GM18498 (cell line): ENCODE data around the gene LSM3.

Experiments
- ATAC-seq: cut with Tn5 transposase; IDR thresholded peaks from one replicate; pipeline ENCODE4 v1.9.1; 2021; ENCODE audit warnings: mild to moderate bottlenecking, moderate library complexity; ENCODE audit not compliant: unreplicated experiment

The LSM3 gene

DNA sequence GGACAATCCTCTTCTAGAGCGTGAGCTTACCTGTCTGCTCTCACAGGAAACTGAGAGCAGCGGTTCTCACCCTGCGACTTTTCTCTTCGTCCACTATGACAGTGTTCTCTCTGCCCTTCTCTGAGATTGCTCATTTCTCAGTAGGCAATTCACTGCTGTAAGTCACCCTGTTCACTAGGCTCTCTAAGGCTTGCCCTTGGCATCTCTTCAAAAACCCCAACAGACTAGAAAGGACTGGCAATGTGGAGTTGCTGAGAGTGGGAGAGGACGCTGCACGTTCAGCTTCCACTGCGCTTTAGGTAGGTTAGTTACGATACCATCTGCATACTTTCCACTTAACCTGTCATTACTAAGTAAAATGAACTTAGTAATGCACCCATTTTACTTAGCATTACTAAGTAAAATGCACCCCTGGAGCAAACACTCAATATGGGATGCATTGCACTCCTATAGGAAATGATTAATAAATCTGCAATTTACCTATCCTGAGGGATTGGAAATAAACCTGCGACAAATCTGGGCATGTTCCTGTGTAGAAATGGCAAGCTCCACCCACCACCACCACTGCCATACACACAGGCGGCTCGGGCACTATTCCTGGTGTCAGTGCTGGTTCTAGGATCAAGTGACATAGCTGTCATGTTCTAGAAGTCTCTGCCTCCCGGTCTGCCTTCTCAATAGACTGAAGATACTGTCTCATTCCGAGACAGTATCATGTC is 21.6 kb upstream of the LSM3 start:
- no peak for ATAC-seq

DNA sequence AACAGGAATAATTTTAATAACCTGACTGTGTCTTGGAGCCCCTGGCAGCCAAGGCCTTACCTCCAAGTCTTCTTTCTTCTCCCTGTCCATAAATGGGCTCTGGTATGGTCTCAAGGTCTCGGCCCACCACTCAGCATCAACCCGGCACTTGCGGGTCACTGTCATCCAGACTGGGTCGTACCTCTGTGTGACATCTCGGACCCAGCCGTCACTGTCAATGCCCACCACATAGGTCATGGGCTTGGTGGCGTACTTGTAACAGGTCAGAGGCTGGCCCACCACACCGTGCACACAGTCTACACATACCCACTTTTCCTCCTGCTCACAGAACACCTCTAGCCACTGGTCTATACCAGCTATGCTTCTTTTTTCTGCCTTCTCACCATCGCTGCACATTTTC is 20.7 kb upstream of the LSM3 start:
- ATAC-seq = no peak

DNA sequence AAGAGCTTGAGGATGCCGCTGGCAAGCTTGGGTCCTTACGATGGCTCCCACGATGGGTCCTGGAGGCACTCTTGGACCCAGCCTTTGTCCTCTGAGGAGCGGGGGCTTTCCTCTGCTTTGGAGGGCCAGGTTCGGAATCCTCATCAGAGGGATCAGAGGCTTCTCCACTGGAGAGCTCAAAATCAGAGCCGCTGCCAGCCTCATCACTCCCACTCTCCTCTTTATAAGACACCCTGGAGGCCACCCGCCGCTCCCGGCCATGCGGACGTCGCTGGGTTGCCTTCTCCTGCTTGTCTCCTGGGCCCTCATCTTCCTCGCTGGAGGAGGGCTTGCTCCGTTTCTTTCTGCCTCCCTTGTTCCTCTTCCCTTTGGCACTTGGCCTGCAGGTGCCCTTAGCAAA is 20.2 kb upstream of the LSM3 start:
- ATAC-seq = no peak

DNA sequence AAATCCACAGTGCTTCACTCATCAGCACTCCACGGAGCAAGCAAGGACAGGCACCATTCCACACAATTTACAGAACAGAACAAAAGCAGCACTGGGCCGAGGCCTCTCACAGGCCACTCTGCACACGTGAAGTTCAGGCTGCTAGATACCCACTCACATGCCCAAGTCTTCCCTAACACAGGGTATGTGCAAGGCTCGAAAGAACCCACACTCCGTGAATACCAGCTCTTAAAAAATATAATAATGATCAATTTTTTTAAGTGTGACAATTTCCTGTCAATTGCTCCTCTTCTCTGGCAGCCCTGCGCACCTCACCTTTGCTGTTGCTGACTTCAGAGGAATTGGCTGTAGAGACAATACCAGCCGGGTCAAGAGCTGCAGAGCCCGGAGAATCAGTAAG is 19.2 kb upstream of the LSM3 start:
- ATAC-seq = no peak

DNA sequence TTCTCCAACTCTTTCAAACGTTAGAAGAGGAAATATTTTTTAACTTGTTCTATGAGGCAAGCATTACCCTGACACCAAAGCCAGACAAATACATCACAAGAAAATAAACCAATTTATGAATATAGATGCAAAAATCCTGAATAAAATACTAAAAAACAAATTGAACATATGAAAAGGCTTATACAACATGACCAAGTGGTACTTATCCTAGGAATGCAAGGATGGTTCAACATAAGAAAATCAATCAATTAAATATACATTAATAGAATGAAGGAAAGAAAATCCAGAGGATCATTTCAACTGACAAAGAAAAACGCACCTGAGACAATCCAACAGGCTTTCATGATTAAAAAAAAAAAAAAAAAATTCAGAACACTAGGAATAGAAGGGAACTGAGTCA is 17.3 kb upstream of the LSM3 start:
- ATAC-seq = no peak

DNA sequence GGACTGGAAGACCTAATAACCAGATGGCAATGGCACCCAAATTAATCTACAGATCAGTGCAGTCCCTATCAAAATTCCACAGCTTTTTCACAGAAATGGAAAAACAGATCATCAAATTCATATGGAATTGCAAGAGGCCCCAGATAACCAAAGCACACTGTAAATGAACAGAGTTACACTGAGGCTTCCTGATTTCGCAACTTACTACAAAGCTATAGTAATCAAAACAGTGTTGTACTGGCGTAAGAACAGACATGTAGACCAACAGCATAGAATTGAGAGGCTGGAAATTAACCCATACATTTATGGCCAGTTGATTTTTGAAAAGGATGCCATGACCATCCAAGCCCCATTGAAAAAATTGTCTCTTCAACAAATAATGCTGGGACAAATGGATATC is 16.4 kb upstream of the LSM3 start:
- ATAC-seq = no peak

DNA sequence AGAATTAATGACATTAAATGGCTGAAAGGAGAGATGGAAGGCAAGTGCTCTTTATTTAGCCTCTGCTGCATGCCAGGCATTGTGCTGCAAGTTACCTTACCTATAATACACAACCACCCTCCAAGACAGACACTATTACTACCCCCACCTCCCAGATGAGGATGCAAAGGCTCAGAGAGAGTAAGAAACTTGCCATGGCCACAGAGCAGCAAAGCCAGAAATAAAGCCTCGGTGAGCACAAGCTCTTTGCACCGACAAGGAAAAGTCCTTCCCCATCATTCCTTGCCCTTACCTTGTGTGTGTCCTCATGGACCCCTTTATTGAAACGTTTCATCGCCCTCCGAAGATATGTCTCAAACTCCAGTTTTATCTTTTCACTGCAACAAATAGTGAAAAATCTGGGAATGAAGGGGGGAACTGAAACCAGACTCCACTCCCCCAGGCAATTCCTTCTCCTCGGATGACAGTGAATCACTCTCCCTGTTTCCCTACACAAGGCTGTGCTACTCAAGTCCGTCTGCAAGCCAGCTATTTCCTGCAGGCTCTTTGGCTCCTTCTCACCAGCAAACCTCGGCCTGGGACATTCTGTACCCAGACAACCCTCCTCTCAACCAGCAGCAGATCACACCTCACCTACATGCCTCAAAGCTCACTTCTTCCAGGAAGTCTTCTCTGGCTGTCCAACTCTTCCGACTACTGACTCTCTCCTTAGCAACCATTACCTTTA is 11.6 kb upstream of the LSM3 start:
- no peak for ATAC-seq

DNA sequence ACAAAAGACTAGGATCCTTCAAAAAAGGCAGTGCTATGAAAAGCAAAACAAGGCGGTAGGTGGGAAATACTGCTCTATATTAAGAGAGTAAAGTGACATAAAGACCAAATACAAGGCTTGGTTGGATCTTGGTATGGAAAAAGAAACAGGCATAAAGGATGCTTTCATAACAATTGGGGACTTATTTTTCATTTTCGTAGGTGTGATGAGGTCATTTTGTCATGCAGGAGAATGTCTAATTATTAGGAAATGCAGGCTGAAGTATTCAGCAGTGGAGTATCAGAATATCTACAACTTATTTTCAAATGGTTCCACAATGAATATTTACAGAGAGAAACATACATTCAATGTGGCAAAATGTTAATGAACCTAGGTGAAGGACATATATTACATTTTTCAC is 9.2 kb upstream of the LSM3 start:
- no peak for ATAC-seq

DNA sequence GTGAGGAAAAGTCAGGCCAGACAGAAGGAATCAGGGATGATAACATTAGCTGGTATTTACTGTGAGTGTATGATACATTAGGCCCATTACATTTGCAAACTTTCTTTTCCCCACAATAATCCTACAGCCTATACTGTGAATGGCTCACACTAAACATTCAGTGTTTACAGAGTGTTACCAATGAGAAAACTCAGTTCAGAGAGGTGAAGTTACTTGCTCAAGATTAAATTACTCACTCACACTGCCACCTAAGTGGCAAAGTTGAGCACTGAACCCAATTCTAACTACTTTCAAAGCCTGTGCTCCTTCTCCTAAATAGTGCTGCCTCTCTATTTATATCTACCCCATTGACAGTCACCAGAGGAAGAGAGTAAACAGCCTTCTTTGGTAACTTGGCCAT is 8.7 kb upstream of the LSM3 start:
- ATAC-seq = no peak

DNA sequence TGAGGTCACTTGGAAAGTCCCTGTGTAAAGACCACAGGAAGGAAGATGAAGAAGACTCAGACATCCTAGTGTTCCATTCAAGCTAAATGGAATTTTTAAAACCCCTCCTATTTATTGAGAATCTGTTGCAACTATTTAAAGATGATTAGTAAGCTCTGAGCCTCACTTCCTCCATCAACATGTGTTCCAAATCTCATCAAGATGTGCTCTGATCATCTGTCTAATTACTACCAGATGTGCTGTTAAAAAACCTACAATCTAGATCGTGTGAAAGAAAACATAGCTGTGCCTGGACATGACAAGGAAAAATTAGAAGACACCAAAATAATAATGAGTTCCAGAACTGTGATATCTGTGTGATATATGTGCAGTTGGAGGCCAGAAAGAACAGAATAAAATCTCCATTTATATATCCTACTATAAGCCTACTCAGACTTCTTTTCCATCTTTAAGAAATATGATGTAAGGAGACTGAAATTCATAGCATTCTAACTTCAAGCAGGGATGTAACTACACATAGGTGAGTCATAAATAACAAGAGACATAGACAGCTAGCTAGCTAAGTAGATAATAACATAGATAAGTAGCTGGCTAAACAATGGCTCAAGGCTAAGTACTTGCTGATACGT is 8.0 kb upstream of the LSM3 start:
- ATAC-seq = no peak

DNA sequence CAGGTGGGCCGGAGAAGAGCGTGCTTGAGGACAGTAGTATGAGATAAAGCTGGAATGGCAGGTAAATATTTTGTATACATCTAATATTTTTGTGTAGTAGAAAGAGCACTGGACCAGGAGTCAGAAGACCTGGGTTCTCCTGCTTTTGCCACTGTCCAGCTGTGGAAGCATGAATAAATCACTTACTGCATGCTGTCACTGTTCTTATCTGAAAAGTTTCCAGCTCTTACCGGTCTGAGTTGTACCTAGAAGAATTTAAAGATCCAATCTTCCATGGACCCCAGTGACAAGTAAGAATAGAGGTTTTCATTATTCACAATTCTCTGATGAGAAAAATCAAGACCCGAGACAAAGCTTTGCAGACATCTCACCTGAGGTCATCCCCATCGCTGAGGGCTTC is 6.1 kb upstream of the LSM3 start:
- ATAC-seq = no peak

DNA sequence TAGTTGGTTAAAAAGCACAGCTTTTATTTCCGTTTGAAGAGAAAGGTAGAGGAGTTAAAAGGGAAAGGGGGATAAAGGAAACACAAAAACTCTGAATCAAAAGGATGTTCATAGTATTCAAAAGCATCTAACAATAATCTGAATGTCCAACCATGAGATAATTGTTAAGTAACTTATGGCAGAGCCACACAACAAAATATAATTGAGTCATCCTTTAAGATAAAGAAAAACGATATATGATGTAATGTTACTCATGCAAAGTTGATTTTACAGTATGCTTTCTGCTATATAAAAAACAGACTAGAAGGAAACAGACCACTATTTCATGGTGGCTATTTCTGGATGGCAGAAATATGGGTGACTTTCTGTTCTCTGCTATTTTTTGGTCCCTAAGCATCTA is 4.1 kb upstream of the LSM3 start:
- no peak for ATAC-seq

DNA sequence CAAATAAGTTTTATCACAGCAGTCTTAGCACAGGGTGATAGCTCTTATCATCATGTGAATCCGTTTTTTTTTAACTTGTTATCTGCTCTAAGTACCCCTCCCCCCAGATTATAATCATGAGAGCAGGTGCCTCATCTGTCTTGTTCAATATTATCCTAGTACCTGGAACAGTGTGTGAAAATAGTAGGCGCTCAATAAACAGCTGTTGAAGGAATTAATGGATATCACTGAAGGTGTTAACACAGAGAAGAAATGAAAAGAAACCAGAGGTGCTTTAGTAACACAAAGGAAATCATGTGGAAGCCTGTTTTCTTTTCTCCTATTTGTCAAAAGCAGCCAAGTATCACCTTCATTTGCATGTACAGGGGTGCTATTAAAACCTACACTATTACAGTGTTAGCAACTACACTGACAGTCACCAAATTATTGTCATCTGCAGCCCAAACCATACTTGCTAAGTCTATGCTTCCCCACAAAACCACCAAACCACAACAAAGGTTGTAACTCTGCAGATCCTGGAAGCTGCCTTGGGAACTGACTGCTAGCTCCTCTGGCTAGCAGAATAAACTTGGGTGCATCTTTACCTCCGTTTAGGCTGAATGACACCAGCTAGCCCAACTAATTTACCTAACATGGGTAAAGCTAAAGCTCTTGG is 3.1 kb upstream of the LSM3 start:
- peak; percentile 28 for ATAC-seq

DNA sequence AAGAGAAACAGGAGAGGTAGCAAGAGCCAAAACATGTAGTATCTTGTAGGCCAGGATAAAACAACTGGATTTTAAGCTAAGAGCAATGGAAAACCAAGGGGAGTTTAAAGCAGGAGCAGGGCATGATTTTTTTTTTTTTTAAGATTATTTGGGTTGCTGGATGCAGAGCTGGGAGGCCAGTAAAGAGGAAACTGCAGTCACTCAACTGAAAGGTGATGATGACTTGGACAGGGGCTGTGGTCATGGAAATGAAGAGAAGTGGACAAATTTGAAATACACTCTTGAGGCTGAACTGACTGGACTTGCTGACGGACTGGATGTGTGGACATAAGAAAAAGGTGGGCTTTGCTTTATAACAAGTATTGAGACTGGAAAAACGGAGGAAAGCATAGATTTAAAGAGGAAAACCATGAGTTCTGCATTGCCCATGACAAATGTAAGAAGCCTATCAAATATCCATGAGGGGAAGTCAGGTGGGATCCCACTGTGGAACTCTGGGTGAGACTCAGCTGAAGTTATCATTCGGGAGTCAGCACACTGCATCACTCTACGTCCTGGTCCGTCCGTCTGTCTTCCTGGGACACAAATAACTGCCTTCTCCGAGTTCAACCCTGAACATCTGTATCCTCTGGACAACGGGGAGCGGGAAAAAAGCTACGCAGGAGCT is 904 bp upstream of the LSM3 start:
- peak; percentile 11 for ATAC-seq

DNA sequence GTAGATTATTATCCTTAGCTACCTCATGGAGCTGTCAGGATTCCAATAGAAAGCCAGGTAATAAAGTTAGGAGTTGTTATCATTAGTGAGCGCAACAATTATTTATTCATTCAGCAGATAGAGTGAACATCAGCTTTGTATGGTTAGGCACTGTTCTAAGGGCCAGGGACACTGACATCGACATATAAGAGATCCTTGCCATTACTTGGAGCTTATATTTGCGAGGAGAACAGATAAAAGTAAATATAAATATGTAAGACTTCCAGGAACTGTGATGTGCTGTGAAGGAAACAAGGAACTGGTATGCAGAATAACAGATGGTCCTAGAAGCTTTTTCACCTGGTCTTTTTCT is 473 bp downstream of the LSM3 start:
- no peak for ATAC-seq

DNA sequence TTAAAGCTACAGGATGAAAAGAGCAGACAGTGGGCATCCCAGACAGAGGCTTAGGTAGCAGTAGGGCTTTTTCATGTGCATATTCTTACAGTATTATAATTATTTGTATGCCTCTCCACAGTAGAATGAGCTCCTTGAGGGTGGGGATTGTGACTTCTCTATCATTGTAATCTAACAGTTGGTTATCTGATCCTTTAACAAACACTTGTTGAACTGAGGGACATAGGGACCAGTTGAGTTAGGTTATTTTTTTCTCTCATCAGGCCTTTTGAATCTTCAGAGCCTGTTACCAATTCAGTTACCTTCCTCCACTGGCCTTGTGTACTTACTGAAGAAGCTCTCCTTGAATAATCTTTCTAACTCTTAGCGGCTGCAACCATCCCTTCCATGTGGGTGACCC is 1.2 kb downstream of the LSM3 start:
- ATAC-seq = no peak

DNA sequence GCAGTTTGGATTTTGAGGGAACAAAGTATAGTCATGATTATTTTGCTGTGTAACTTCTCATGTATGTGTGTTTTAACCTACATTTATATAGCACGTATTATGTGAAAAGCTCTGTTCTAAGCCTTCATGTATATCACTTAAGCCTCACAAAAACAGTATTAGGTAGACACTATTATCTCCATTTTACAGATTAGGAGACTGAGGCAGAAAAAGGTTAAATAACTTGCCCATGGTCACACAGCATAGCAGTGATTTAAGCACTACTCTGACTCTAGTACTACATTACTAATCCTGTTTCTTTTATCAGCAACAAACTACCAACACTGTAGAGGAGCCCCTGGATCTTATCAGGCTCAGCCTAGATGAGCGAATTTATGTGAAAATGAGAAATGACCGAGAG is 2.6 kb downstream of the LSM3 start:
- ATAC-seq = no peak

DNA sequence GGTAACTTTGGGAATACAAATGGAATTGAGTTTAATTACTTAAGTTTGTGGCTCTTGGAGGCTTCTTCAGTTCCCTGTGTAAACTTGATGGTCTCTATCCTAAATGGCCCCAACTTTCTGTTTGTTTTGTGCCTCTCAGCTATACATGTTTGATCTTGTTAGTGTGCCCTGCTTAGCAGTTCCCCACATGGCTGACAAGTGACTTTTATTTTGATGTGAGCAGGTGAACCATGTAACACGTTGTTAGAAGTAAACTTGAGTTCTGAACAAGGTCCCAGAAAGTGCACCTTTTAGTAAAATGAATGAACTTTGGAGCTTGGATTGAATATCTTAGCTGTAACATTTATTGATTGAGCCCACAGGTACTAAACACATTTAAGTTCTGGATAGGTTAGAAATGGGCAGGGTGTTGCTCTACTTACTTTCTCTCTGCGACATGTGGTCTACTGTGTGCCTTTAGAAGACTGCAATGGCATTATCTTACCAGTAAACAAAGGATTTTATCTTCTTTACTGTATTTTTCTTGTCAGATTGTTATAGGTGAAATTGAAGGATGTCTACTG is 4.5 kb downstream of the LSM3 start:
- ATAC-seq = no peak

DNA sequence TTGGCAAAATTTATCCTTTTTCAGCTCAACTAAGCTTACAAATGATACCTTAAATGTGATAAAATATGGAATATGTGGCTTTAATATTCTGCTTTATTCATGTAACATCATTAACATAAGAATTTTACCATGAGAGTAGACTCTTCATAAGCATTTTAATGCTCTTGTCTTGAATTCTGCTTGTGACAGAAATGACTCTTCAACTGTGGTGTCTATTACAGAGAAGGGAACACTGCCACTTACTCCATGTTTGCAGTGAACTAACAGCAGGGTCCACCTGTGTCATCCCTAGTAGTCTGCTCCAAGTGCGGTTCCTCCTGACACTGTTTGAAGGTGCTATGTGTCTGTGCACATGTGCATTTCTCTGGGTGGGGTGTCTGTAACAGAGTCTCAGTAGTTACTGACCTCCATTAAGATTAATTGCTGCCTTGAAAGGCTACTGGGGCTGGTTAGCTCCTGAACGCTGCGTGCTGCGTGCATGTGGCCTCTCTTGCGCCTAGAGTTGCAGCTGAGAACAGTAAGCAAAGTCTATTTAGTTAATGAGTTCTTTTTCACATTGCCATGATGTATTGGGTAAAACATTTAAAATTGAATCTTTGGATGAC is 8.3 kb downstream of the LSM3 start:
- no peak for ATAC-seq

DNA sequence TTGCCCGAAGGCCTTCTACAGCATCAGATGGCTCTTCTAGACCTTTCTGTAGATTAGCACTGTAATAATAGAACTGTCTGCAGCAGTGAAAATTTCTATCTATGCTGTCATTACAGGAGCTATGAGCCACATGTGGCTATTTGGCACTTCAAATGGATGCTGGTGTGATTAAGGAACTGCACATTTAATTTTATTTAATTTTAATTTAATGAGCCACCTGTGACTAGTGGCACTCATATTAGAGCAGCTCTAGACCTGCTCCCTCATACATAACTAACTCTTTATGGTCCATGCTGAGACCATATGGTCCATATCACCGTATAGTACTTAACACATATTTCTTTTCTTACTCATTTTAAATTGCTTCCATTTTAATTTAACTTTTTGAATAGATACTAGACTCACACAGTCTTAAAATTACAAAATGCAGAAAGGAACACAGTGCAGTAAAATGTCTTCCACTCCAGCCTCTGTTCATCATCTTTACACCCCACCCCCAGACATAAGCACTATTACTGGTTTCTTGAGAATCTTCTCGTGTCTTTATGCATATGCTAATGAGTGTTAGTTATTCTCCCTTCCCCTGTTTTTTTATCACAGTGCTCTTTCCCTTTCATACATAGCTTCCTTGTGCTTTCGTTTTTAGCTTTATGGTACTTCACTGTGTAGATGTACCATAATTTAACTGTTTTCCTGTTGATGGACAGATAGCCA is 9.6 kb downstream of the LSM3 start:
- no peak for ATAC-seq
